HepG2 (cell line): ENCODE data around the gene TOR4A. TPM values are rescaled to one million over a fixed set of nuclear protein-coding genes. Genes with fewer than 3 reads are reported as not detected.

Source experiments
- ATF1 ChIP-seq: IDR thresholded peaks from 2 replicates; pipeline ENCODE4 v1.6.1; 2016; ENCODE audit warnings: mild to moderate bottlenecking, control low read depth
- BRCA1 ChIP-seq: sonication (generic); formaldehyde crosslinking; IDR thresholded peaks from 2 replicates; pipeline ENCODE4 v1.4.0; 2020; ENCODE audit warnings: missing genetic modification reagents
- CBX5 ChIP-seq: sonication (generic); formaldehyde crosslinking; IDR thresholded peaks from 2 replicates; pipeline ENCODE4 v1.4.0; 2020; ENCODE audit warnings: missing genetic modification reagents, borderline replicate concordance
- CSRNP2 ChIP-seq: sonication (generic); formaldehyde crosslinking; conservative IDR thresholded peaks from 2 replicates; pipeline ENCODE4 v1.8.0; 2022; ENCODE audit warnings: low read depth, missing genetic modification reagents
- DPF2 ChIP-seq: sonication (generic); formaldehyde crosslinking; IDR thresholded peaks from 2 replicates; pipeline ENCODE4 v1.4.0; 2020; ENCODE audit warnings: mild to moderate bottlenecking, low read depth, missing genetic modification reagents, borderline replicate concordance
- FOXJ3 ChIP-seq: sonication (generic); formaldehyde crosslinking; IDR thresholded peaks from 2 replicates; pipeline ENCODE4 v1.4.0; 2020; ENCODE audit warnings: missing genetic modification reagents, mild to moderate bottlenecking, borderline replicate concordance
- TCF12 ChIP-seq, 2 experiments: fragments of 450-650 bp in 1 of 2; sonication (generic) in 1 of 2; formaldehyde crosslinking in 1 of 2; IDR thresholded peaks; 2 replicates each; pipeline versions ENCODE4 v1.6.1 to v1.8.0; 2017 to 2022; ENCODE audit warnings: antibody characterized with exemption in 1 of 2, mild to moderate bottlenecking in 1 of 2, missing genetic modification reagents in 1 of 2, moderate library complexity in 1 of 2
- ZBTB2 ChIP-seq: sonication (generic); formaldehyde crosslinking; IDR thresholded peaks from 2 replicates; pipeline ENCODE4 v1.8.0; 2022; ENCODE audit warnings: low read depth, missing genetic modification reagents
- ZSCAN22 ChIP-seq: sonication (generic); formaldehyde crosslinking; IDR thresholded peaks from 2 replicates; pipeline ENCODE4 v1.4.0; 2020; ENCODE audit warnings: mild to moderate bottlenecking, missing genetic modification reagents
- polyA plus RNA-seq, 8 experiments: library from polyadenylated mRNA; depleted of rRNA in 3 of 8; stranded (reverse) in 7 of 8; unstranded in 1 of 8; fragments of >200 nt; fragmentation: Illumina TruSeq in 4 of 8; extraction: Trizol in 4 of 8; gene quantifications; 2 replicates each; pipeline versions ENCODE4 v1.2.1 to v1.2.3, GENCODE V29; 2011 to 2016; ENCODE audit warnings: low read depth in 4 of 8, missing spikeins in 1 of 8, mixed read lengths in 1 of 8; ENCODE audit not compliant: insufficient read depth in 1 of 8
- total RNA-seq, 5 experiments: library from RNA; depleted of rRNA; stranded (reverse); fragments of >200 nt; fragmentation: Illumina TruSeq; extraction: Trizol; gene quantifications; 2 replicates each; pipeline ENCODE4 v1.2.3, GENCODE V29; 2016; ENCODE audit warnings: low read depth in 1 of 5
- TF ChIP-seq, protein P1 (sequence below): sonication (generic); formaldehyde crosslinking; IDR thresholded peaks from 2 replicates; pipeline ENCODE4 v1.4.0; 2020; ENCODE audit warnings: missing genetic modification reagents
- TF ChIP-seq, protein P2 (sequence below): sonication (generic); formaldehyde crosslinking; conservative IDR thresholded peaks from 2 replicates; pipeline ENCODE4 v1.4.0; 2020; ENCODE audit warnings: missing genetic modification reagents
- TF ChIP-seq, protein P3 (sequence below): sonication (generic); formaldehyde crosslinking; IDR thresholded peaks from 2 replicates; pipeline ENCODE4 v1.4.0; 2020; ENCODE audit warnings: mild to moderate bottlenecking, missing genetic modification reagents
- TF ChIP-seq, protein P4 (sequence below): sonication (generic); formaldehyde crosslinking; IDR thresholded peaks from 2 replicates; pipeline ENCODE4 v1.8.0; 2022; ENCODE audit warnings: mild to moderate bottlenecking, missing genetic modification reagents, moderate library complexity
- TF ChIP-seq, protein P5 (sequence below): sonication (generic); formaldehyde crosslinking; IDR thresholded peaks from 2 replicates; pipeline ENCODE4 v1.9.0; 2021; ENCODE audit warnings: missing genetic modification reagents, mild to moderate bottlenecking, borderline replicate concordance
- TF ChIP-seq, protein P6 (sequence below): sonication (generic); formaldehyde crosslinking; IDR thresholded peaks from 2 replicates; pipeline ENCODE4 v1.5.0; 2020; ENCODE audit warnings: mild to moderate bottlenecking, missing genetic modification reagents

The TOR4A gene
- total and polyA plus RNA-seq, 2 of the 13 experiments (the other 11 are each of a cell fraction or from before 2014, with no cell fraction given): 11.1 to 14.2 TPM

GRCh38 chr9:137236936-137237421, 40.5 kb upstream of the TOR4A start (continued):
- TF ChIP-seq, protein P1, sequence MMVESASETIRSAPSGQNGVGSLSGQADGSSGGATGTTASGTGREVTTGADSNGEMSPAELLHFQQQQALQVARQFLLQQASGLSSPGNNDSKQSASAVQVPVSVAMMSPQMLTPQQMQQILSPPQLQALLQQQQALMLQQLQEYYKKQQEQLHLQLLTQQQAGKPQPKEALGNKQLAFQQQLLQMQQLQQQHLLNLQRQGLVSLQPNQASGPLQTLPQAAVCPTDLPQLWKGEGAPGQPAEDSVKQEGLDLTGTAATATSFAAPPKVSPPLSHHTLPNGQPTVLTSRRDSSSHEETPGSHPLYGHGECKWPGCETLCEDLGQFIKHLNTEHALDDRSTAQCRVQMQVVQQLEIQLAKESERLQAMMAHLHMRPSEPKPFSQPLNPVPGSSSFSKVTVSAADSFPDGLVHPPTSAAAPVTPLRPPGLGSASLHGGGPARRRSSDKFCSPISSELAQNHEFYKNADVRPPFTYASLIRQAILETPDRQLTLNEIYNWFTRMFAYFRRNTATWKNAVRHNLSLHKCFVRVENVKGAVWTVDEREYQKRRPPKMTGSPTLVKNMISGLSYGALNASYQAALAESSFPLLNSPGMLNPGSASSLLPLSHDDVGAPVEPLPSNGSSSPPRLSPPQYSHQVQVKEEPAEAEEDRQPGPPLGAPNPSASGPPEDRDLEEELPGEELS: no peak
- TF ChIP-seq, protein P2, sequence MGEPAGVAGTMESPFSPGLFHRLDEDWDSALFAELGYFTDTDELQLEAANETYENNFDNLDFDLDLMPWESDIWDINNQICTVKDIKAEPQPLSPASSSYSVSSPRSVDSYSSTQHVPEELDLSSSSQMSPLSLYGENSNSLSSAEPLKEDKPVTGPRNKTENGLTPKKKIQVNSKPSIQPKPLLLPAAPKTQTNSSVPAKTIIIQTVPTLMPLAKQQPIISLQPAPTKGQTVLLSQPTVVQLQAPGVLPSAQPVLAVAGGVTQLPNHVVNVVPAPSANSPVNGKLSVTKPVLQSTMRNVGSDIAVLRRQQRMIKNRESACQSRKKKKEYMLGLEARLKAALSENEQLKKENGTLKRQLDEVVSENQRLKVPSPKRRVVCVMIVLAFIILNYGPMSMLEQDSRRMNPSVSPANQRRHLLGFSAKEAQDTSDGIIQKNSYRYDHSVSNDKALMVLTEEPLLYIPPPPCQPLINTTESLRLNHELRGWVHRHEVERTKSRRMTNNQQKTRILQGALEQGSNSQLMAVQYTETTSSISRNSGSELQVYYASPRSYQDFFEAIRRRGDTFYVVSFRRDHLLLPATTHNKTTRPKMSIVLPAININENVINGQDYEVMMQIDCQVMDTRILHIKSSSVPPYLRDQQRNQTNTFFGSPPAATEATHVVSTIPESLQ (CRISPR knock-in tag): no peak
- TF ChIP-seq FOXJ3 (CRISPR knock-in tag) (no peak), TCF12 (IDR thresholded peaks at IDR 0.05) (no peak), TCF12 (CRISPR knock-in tag; IDR thresholded peaks at IDR 0.05) (no peak), ZBTB2 (CRISPR knock-in tag) (no peak), CBX5 (CRISPR knock-in tag) (no peak), DPF2 (CRISPR knock-in tag) (no peak), ATF1 (CRISPR knock-in tag) (no peak), CSRNP2 (CRISPR knock-in tag) (no peak), ZSCAN22 (no peak), BRCA1 (CRISPR knock-in tag) (no peak)
- TF ChIP-seq, protein P3, sequence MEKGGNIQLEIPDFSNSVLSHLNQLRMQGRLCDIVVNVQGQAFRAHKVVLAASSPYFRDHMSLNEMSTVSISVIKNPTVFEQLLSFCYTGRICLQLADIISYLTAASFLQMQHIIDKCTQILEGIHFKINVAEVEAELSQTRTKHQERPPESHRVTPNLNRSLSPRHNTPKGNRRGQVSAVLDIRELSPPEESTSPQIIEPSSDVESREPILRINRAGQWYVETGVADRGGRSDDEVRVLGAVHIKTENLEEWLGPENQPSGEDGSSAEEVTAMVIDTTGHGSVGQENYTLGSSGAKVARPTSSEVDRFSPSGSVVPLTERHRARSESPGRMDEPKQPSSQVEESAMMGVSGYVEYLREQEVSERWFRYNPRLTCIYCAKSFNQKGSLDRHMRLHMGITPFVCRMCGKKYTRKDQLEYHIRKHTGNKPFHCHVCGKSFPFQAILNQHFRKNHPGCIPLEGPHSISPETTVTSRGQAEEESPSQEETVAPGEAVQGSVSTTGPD (CRISPR knock-in tag): no peak
- TF ChIP-seq, protein P4, sequence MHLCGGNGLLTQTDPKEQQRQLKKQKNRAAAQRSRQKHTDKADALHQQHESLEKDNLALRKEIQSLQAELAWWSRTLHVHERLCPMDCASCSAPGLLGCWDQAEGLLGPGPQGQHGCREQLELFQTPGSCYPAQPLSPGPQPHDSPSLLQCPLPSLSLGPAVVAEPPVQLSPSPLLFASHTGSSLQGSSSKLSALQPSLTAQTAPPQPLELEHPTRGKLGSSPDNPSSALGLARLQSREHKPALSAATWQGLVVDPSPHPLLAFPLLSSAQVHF (CRISPR knock-in tag): no peak
- TF ChIP-seq, protein P5, sequence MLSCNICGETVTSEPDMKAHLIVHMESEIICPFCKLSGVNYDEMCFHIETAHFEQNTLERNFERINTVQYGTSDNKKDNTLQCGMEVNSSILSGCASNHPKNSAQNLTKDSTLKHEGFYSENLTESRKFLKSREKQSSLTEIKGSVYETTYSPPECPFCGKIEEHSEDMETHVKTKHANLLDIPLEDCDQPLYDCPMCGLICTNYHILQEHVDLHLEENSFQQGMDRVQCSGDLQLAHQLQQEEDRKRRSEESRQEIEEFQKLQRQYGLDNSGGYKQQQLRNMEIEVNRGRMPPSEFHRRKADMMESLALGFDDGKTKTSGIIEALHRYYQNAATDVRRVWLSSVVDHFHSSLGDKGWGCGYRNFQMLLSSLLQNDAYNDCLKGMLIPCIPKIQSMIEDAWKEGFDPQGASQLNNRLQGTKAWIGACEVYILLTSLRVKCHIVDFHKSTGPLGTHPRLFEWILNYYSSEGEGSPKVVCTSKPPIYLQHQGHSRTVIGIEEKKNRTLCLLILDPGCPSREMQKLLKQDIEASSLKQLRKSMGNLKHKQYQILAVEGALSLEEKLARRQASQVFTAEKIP (CRISPR knock-in tag): no peak
- TF ChIP-seq, protein P6, sequence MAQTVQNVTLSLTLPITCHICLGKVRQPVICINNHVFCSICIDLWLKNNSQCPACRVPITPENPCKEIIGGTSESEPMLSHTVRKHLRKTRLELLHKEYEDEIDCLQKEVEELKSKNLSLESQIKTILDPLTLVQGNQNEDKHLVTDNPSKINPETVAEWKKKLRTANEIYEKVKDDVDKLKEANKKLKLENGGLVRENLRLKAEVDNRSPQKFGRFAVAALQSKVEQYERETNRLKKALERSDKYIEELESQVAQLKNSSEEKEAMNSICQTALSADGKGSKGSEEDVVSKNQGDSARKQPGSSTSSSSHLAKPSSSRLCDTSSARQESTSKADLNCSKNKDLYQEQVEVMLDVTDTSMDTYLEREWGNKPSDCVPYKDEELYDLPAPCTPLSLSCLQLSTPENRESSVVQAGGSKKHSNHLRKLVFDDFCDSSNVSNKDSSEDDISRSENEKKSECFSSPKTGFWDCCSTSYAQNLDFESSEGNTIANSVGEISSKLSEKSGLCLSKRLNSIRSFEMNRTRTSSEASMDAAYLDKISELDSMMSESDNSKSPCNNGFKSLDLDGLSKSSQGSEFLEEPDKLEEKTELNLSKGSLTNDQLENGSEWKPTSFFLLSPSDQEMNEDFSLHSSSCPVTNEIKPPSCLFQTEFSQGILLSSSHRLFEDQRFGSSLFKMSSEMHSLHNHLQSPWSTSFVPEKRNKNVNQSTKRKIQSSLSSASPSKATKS (CRISPR knock-in tag): no peak
